ENCODE measurements around the gene SHC1.
A peak's percentile ranks its signal among the peaks of the same experiment; 100 is the strongest.

SHC1 gene

GRCh38 chr1:154954541-154954940, 16.0 kb downstream of the SHC1 start:
- no peak for DNase-seq

DNA sequence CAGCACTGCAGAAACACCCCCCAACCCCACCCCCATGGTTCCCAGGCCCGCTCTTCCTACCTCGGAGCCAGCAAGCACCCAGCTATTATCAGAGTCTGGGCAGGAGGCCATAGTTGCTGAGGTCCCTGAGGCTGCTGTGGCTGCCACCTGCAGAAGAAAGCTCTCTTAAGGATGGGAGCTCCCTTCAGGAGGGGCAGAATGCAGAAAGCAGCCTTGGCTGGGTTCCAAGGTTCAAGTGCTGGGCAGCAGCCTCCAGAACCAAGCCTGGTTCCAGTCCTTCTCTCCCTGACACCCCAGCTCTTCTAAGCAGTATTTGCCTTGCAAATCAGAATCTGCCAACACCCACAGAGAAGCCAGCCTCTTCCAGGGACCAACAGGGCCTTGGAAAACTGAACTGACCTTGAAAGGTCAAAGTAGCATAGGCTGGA, 16.9 kb downstream of the SHC1 start:
- no peak for DNase-seq

DNA sequence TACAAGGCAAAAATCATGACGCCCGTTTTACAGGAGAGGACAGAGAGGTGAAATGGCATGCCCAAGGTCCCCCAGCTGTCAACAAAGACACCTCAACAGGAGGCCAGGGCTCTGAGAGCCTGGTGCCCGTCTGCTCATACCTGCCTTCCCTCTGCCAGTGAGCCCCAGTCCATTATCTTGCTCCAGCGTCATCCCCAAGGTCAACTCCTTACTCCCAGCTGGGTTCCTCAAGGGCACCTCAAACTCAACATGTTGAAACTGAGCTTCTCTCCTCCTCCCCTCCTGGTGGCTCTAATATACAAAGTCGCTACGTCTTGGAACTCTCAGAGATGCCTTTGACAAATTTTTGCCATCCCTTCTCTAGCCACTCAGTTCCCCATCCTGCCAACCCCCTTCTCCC, 17.9 kb downstream of the SHC1 start:
- no peak for DNase-seq

GRCh38 chr1:154951901-154952657, 18.5 kb downstream of the SHC1 start:
- DNase-seq, result peak; percentile 47

- no peak for DNase-seq
Measured at GRCh38 chr1:154948079-154948478, 22.5 kb downstream of the SHC1 start.

DNA sequence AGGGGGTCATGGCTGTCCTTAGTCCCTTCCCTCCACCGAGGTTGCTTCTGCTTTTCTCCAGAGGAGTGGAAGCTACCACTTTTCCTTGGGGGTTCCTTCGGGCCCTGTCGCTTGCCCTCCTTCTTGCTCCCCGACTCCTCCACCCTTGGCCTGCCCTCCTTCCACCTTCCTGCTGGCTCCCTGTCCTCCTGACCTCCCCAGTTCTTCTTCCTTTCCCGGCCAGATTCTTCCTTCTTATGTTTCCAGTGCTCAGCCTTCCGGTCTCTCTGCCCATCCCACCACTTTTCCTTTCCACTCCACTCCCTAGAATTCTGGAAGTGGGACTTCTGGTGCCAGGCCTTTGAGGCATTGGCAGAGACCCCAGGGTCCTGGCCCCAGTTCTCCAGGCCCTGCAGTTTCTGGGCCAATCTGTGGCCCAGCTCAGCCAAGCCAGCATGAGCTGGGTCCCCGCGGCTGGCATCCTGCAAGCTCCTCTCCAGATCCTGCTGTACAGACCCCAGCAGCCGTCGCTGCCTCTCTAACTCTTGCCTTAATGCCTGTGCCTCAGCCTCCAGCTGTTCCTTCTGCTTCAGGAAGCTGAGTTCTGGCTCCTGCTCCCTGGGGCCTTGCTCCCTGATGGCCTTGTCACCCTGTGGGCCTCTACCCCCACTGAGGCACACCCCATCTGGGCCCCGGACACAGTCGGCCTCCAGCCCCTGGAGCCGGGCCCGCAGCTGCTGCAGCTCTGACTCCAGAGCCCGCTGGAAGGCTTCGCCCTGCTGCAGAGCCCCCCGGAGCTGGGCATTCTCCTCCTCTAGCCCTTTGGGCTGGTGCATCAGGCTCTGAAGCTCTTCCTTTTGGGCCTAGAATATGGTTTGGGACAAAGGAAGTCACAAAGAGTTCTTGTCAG, 24.3 kb downstream of the SHC1 start:
- no peak for DNase-seq

- DNase-seq, result no peak
Measured at GRCh38 chr1:154945160-154945961, 25.2 kb downstream of the SHC1 start.

GRCh38 chr1:154944401-154945159, 26.0 kb downstream of the SHC1 start:
- DNase-seq, result no peak

DNA sequence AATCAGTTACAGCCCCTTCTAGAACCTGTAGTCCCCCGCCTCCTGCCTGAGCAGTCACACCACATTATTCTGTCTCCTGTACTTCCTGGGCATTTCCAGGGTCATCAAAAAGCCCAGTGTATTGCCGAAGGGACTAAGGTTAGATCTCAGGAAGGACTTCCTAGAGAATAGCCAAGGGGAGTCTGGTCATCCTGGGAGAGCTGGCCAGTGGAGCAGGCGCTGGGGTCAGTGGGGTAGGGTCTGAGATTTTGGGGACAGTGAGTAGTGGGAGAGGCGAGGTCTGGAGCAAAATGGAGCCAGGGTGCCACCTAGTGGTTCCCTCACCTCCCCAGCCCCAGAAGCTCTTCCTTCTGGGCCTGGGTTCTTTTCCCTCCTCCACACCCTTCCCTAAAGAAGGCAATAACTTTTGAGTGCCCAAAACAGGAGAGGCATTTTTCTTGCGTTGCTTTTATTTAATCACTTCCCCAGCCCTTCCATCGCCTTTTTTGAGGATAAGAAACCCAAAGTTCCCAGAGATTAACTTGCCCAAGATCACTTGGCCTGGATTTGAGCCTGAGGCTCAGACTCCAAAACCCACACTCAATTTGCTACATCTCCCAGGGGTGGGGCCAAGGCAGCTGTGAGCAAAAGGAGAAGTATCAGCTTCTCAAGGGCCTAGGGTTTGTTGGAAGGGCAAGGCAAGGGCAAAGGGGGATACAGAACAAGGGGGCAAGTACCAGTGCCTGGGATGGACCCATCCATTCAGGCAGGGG, 26.7 kb downstream of the SHC1 start:
- peak; percentile 66 for DNase-seq

DNA sequence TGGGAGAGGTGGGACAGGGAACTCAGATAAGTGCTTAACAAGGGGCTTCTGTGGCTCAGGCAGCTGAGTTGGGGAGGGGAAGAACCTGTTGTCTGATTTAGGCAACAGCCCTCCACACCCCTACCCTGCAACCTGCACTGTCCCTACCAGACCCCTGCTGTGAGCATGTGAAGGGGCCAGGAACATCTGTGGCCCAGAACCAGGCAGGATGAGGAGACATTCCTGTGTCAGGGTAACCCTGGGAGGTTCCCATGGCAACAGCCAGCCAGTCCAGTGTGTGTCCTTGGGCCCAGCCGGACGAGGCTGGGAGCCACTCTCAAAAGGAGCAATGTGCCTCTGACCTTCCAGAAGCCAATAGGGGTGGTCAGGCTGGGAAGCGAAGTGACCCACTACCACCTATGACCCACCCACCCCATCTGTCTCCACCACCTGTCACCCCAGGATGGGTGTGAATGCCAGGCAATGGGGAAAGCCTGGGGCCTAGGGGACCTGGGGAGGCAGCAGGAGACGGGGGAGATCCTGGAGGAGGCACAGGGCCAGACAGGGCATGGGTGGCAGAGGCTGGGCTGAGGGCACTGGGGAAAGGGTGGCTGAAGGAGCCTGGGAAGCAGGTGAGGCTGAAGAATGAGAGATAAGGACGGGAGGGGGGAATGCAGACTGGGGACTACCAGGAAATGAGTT, 29.1 kb downstream of the SHC1 start:
- DNase-seq, result no peak

- peak; percentile 78 for DNase-seq
Measured at GRCh38 chr1:154940651-154941194, 29.8 kb downstream of the SHC1 start.

DNA sequence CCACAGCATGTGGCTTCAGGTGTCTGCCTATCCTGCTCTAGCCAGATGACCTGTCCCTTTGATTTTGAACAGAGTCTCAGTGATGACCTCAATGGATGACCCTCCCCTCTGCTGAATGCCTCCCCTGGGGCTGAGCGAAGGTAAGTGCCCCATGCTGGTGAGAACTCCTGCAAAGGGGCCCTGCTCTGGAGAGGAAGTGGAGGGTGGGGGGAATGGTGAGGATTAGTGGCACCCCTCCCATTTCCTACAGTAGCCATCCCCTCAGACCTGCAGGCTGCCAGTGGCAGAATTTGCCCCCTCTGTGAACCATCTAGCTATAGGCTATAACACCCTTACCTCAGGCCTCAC, 30.4 kb downstream of the SHC1 start:
- no peak for DNase-seq

- no peak for DNase-seq
Measured at GRCh38 chr1:154938604-154939399, 31.7 kb downstream of the SHC1 start.

- DNase-seq, result no peak
Measured at GRCh38 chr1:154937988-154938386, 32.6 kb downstream of the SHC1 start.

DNA sequence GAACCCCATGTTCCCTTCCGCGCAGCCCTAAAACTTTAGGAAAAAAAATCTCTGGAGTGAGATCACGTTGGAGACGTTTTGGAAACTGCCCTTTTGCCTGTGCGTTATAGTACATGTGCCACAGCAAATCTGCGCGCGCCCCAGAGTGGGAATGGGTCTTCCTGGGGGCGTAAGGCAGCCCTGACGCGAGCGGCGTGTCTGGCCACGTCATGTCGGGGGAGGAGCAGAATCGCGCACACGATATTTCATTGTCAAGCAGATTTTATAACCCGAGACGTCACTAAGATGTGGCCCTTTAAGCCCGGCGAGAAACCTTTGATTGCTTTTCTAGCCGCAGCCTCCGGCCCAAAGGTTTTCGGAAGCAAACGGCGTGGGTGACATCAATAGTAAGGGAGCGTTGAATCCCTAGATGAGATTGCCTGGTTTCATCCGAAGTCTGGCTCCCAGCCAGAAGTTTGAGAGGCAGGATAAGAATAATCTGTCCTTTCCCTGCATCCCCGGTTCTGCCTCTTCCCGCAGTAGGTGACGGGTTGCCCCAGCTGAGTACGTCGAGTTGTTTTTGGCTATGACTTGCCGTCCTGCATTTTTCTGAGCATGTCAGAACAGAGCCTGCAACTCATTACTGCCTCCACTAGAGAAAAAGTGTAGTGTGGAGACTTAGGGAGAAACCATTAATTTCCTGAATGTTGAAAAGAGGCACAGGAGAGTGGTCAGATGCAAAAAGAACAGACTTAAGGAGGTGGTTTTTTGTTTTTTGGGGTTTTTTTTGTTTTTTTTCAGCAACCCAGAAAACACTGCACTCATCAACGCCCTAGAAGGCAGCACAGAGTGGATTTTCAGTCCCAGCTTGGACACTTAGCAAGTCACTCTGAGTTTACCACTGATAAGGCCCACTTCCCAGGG, 33.2 kb downstream of the SHC1 start:
- peak; percentile 93 for DNase-seq

DNA sequence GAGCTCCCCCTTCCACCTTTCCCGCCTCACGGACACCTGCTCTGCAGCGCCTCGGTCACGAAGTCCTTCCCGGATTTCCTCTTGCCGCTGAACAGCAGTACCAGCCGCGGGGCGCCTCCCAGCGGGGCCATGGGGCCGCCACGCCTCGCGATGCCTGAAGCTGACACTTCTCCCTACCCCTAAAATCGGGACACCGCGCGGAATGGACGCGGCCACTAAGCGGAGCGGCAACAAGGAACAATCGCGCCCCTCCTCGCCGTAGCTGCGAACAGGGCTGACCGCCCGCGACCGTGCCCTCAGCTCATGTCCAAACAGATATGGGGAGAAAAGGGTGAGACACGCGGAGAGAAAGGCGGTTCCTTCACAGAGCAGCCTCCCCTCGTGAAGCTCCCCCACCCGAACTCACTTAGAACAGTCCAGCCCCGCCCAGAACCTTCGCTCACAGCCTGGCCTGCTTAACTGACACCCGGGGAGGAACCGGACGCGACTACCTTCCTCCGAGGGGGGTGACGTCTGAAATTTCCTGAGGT, 33.9 kb downstream of the SHC1 start, which contains the start of gene PMVK:
TSS of gene PMVK (minus strand) at position 165 of the 530 bp plus-strand sequence. CDS start at position 131, 34 bp downstream.
- peak; percentile 96 for DNase-seq

- DNase-seq, result peak; percentile 41
Measured at GRCh38 chr1:154935749-154936554, 34.6 kb downstream of the SHC1 start.
